Neural cell (in vitro differentiated cells): ENCODE measurements around the gene KLHDC8B.
"Not testable (repeated sequence)": the region's sequence is repeated elsewhere in the genome, so short reads cannot be mapped to it uniquely, and the experiment has no call there.

Experiments used
- CTCF ChIP-seq: fragments of 450-650 bp; IDR thresholded peaks from 2 replicates; pipeline ENCODE4 v1.5.1; 2014; ENCODE audit warnings: antibody characterized with exemption, mild to moderate bottlenecking, moderate library complexity; ENCODE audit not compliant: poor library complexity, severe bottlenecking
- EP300 ChIP-seq: fragments of 450-650 bp; conservative IDR thresholded peaks from 2 replicates; pipeline ENCODE4 v1.6.1; 2014; ENCODE audit warnings: antibody characterized with exemption, mild to moderate bottlenecking, moderate library complexity; ENCODE audit not compliant: poor library complexity, severe bottlenecking
- POLR2AphosphoS5 ChIP-seq: IDR thresholded peaks from 2 replicates; pipeline ENCODE4 v1.6.1; 2012
- TF ChIP-seq, protein P1 (sequence below): IDR thresholded peaks from 2 replicates; pipeline ENCODE4 v1.6.1; 2012; ENCODE audit warnings: borderline replicate concordance

DNA sequence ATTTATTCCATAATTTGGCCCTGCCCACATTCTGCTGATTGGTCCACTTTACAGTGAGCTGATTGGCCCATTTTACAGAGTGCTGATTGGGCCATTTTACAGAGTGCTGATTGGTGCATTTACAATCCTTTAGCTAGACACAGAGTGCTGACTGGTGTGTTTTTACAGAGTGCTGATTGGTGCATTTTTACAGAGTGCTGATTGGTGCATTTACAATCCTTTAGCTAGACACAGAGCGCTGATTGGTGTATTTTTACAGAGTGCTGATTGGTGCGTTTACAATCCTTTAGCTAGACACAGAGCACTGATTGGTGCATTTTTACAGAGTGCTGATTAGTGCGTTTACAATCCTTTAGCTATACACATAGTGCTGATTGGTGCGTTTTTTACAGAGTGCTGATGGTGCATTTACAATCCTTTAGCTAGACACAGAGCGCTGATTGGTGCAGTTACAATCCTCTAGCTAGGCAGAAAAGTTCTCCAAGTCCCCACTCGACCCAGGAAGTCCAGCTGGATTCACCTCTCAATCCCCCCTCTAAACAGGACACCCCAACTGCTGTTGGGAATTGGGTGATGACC lies 49.7 kb downstream of the KLHDC8B start:
- not testable (repeated sequence) for TF ChIP-seq CTCF, POLR2AphosphoS5, EP300
- TF ChIP-seq, protein P1, sequence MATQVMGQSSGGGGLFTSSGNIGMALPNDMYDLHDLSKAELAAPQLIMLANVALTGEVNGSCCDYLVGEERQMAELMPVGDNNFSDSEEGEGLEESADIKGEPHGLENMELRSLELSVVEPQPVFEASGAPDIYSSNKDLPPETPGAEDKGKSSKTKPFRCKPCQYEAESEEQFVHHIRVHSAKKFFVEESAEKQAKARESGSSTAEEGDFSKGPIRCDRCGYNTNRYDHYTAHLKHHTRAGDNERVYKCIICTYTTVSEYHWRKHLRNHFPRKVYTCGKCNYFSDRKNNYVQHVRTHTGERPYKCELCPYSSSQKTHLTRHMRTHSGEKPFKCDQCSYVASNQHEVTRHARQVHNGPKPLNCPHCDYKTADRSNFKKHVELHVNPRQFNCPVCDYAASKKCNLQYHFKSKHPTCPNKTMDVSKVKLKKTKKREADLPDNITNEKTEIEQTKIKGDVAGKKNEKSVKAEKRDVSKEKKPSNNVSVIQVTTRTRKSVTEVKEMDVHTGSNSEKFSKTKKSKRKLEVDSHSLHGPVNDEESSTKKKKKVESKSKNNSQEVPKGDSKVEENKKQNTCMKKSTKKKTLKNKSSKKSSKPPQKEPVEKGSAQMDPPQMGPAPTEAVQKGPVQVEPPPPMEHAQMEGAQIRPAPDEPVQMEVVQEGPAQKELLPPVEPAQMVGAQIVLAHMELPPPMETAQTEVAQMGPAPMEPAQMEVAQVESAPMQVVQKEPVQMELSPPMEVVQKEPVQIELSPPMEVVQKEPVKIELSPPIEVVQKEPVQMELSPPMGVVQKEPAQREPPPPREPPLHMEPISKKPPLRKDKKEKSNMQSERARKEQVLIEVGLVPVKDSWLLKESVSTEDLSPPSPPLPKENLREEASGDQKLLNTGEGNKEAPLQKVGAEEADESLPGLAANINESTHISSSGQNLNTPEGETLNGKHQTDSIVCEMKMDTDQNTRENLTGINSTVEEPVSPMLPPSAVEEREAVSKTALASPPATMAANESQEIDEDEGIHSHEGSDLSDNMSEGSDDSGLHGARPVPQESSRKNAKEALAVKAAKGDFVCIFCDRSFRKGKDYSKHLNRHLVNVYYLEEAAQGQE, result not testable (repeated sequence)
